Neutrophil (primary cell): ENCODE data around the gene CUEDC2.

Experiments used
- H3K27ac ChIP-seq: fragments of 200-600 bp; sonication (generic); 2 replicates; pipeline ENCODE4 v1.5.1; 2016; ENCODE audit warnings: mild to moderate bottlenecking, moderate library complexity
- H3K27me3 ChIP-seq: fragments of 200-600 bp; sonication (generic); 2 replicates; pipeline ENCODE4 v1.6.0; 2016; ENCODE audit warnings: mild to moderate bottlenecking
- H3K36me3 ChIP-seq: fragments of 200-600 bp; sonication (generic); 2 replicates; pipeline ENCODE4 v1.5.1; 2017
- H3K4me1 ChIP-seq, 2 experiments: fragments of 200-600 bp in 1 of 2; sonication (generic) in 1 of 2; 1 replicate in 1 of 2; 2 replicates in 1 of 2; pipeline versions ENCODE4 v1.5.1 to v1.6.1; 2013 to 2016; ENCODE audit warnings: low read depth in 1 of 2, low read length in 1 of 2, mild to moderate bottlenecking in 1 of 2, moderate library complexity in 1 of 2; ENCODE audit not compliant: control insufficient read depth in 1 of 2, insufficient read depth in 1 of 2
- H3K4me3 ChIP-seq, 2 experiments: fragments of 200-600 bp in 1 of 2; sonication (generic) in 1 of 2; 1 replicate in 1 of 2; 2 replicates in 1 of 2; pipeline ENCODE4 v1.5.1; 2013 to 2016; ENCODE audit warnings: low read depth in 1 of 2, low read length in 1 of 2, mild to moderate bottlenecking in 1 of 2, moderate library complexity in 1 of 2
- H3K9me3 ChIP-seq: fragments of 200-600 bp; sonication (generic); 2 replicates; pipeline ENCODE4 v1.5.1; 2016
- CTCF ChIP-seq: fragments of 200-600 bp; sonication (generic); IDR thresholded peaks from 2 replicates; pipeline ENCODE4 v1.5.1; 2016; ENCODE audit warnings: antibody characterized with exemption

The CUEDC2 gene

DNA sequence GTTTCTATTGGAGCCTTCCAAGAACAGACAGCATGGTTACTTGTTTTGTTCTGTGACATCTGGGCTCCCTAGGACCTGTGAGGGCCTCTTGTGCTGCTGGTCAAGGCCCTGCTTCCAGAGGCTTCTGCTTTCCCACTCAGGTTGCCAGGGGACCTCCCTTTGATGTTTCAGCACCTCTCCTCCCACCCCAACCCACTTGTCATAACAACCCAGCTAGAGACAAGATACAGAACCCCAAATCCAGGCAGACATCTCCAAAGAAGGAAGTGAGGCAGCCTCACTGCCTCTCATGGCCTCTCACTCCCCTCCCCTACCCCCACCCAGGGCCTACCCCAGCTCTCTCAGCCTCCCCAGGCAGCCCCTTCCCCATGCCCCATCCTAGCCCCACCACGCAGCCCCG lies 25.6 kb downstream of the CUEDC2 start:
- Histone ChIP-seq H3K4me1 (peaks cover 0 to 12% of the 10 kb centered on the region in 2 experiments), H3K27me3 (peaks cover 65% of the 10 kb centered on the region), H3K9me3 (no peaks in the 10 kb centered on the region), H3K36me3 (peaks cover 18% of the 10 kb centered on the region), H3K4me3 (no peak overlapping the region), H3K27ac (no peak overlapping the region)
- TF ChIP-seq CTCF: no peak

GRCh38 chr10:102405632-102406031 lies 26.7 kb downstream of the CUEDC2 start:
- H3K27ac ChIP-seq: no peak overlapping the region
- H3K4me1 ChIP-seq: peaks cover 0 to 10% of the 10 kb centered on the region in 2 experiments
- peaks cover 54% of the 10 kb centered on the region for H3K27me3 ChIP-seq
- no peak for TF ChIP-seq CTCF
- H3K9me3 ChIP-seq: no peaks in the 10 kb centered on the region
- peaks cover 30% of the 10 kb centered on the region for H3K36me3 ChIP-seq
- no peak overlapping the region for H3K4me3 ChIP-seq

DNA sequence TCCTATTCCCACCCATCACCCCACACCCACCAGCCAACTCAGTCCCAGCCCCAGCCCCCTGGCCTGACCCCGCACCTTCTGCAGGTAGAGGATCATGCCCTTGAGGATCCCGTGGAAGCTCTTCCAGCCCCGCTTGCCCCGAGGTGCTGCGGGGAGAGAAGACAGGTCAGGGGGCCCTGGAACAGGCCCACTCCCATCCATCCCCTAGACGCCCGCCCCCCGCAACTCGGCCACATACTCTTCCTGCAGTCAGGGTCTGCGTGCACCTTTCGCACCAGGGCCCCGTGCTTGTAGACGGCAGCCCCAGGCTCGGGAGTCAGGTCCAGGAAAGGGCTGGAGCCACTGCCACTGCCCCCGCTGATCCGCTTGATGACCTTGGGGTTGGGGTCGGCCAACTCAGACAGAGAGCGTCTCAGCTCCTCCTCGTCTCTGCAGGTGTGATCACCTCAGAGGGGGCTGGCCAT lies 27.2 kb downstream of the CUEDC2 start:
- Histone ChIP-seq H3K9me3 (no peaks in the 10 kb centered on the region), H3K27me3 (peaks cover 49% of the 10 kb centered on the region), H3K27ac (no peak overlapping the region), H3K4me3 (no peak overlapping the region), H3K4me1 (peaks cover 0 to 5% of the 10 kb centered on the region in 2 experiments), H3K36me3 (peaks cover 35% of the 10 kb centered on the region)
- TF ChIP-seq CTCF: no peak

DNA sequence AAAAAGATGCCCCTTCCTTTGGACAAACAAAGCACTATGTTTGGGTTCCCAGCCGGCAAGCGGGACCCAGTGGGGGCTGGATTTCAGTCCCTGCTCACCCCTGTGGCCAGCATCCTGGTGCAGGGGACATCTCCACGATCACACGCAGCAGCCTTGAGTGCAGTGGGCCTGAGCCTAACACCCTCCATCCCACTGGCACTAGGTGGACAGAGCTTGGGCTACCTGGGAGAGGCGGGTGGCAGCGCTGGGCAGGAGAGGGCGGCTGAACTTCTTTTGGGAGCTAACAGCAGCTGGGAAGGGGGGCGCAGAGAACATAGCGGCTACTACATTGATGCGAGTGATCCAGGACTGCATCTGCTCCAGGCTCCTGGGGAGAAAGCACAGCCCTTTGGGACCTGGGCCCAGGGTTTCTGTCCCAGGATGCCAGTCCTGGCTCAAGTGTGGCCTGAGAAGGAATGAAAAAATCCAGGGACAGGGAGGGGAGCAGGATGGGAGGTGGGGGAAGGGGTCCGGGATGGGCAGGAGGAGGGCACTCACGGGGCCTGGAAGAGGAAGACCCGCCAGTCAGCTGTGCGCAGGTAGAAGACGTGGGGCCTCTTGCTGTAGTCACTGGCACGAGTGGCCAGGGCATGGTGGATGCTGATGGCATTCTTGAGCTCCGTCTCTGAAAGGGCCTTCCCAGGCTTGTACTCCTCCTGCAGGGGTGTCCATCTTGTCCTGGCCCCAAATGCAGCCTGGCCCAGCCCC lies 27.8 kb downstream of the CUEDC2 start:
- peaks cover 43% of the 10 kb centered on the region for H3K27me3 ChIP-seq
- H3K27ac ChIP-seq: no peak overlapping the region
- no peak for TF ChIP-seq CTCF
- H3K4me3 ChIP-seq: no peak overlapping the region
- peaks cover 41% of the 10 kb centered on the region for H3K36me3 ChIP-seq
- no peaks in the 10 kb centered on the region for H3K9me3 ChIP-seq
- H3K4me1 ChIP-seq: peaks cover 4 to 11% of the 10 kb centered on the region in 2 experiments

GRCh38 chr10:102403115-102403514 lies 29.3 kb downstream of the CUEDC2 start:
- Histone ChIP-seq H3K36me3 (peaks cover 53% of the 10 kb centered on the region), H3K4me1 (peaks cover 17 to 20% of the 10 kb centered on the region in 2 experiments), H3K27ac (no peak overlapping the region), H3K4me3 (no peak overlapping the region), H3K9me3 (no peaks in the 10 kb centered on the region), H3K27me3 (peaks cover 28% of the 10 kb centered on the region)
- TF ChIP-seq CTCF: no peak
